Subcutaneous abdominal adipose tissue (tissue), 5 donors: ENCODE measurements around the gene WDFY1.

ENCODE experiments used
- H3K27ac ChIP-seq: one replicate; pipeline ENCODE4 v1.7.0; 2013; ENCODE audit warnings: low read depth, mild to moderate bottlenecking, inconsistent platforms, low read length, moderate library complexity
- H3K27me3 ChIP-seq, 5 donors: one replicate each; pipeline ENCODE4 v1.7.0; 2013; ENCODE audit warnings: low read length in 5 of 5, inconsistent platforms in 1 of 5; ENCODE audit not compliant: control insufficient read depth in 5 of 5, insufficient read depth in 4 of 5
- H3K36me3 ChIP-seq, 5 donors: one replicate each; pipeline ENCODE4 v1.7.0; 2013; ENCODE audit warnings: low read length in 5 of 5; ENCODE audit not compliant: control insufficient read depth in 5 of 5, insufficient read depth in 5 of 5
- H3K4me1 ChIP-seq, 5 donors: one replicate each; pipeline ENCODE4 v1.7.0; 2013; ENCODE audit warnings: low read length in 5 of 5, mild to moderate bottlenecking in 3 of 5, moderate library complexity in 1 of 5; ENCODE audit not compliant: control insufficient read depth in 5 of 5, insufficient read depth in 5 of 5
- H3K4me3 ChIP-seq, 5 donors: one replicate each; pipeline ENCODE4 v1.7.0; 2013; ENCODE audit warnings: low read length in 5 of 5, low read depth in 1 of 5
- H3K9ac ChIP-seq, 5 donors: one replicate each; pipeline ENCODE4 v1.7.0; 2013; ENCODE audit warnings: low read length in 5 of 5, mild to moderate bottlenecking in 4 of 5, moderate library complexity in 3 of 5
- H3K9me3 ChIP-seq, 5 donors: one replicate each; pipeline ENCODE4 v1.7.0; 2013; ENCODE audit warnings: low read length in 5 of 5; ENCODE audit not compliant: control insufficient read depth in 5 of 5
- donor health status: healthy.
- donor health status: healthy.
- donor health status: healthy.
- donor health status: healthy.
- donor health status: healthy.

Gene WDFY1

GRCh38 chr2:223918671-223919134 lies 26.4 kb downstream of the WDFY1 start:
- Histone ChIP-seq H3K9ac (peak overlapping the region in 1 of 5 donors; percentile 8), H3K36me3 (peaks cover 2 to 21% (median 10%) of the 10 kb centered on the region in 5 donors), H3K4me1 (peaks cover 9 to 25% (median 15%) of the 10 kb centered on the region in 5 donors), H3K9me3 (no peaks in the 10 kb centered on the region), H3K27ac (peak overlapping the region; percentile 60), H3K4me3 (peak overlapping the region in 4 of 5 donors; percentile 1 to 40 (median 12)), H3K27me3 (no peaks in the 10 kb centered on the region)

DNA sequence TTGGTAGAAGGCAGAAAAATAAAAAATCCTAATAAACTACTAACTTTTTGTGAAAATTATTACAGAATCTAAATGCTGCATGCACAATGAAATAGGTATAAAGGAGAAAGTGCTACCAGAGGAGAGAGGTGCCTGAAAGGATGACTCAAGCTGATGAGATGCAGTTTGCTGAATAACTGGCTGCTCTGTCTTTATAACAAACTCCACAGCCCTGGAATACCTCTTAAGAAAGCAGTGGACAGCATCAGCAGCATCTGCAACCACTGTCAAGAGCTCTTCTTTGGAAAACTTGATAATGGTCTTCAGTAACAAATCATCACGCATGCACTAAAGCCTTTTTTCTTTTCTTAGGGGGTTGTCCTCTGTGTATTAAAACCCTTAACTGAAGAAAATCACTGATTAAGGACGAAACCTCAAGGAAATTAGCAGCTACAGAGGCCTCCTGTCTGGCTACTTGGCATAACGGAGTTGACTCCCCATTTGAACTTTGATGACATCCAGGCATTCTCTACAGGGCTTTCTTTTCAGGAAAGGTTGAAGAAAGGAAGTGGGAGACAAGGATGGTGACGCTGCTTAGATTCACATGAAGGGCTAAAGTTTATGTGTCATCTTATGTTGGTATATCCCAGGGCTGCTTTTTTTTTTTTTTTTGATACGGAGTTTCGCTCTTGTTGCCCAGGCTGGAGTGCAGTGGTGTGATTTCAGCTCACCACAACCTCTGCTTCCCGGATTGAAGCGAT lies 28.8 kb downstream of the WDFY1 start:
- no peak overlapping the region for H3K9ac ChIP-seq
- no peak overlapping the region for H3K27ac ChIP-seq
- peaks cover 7 to 18% (median 15%) of the 10 kb centered on the region in 5 donors for H3K4me1 ChIP-seq
- H3K27me3 ChIP-seq: no peaks in the 10 kb centered on the region
- no peaks in the 10 kb centered on the region for H3K9me3 ChIP-seq
- peaks cover 2 to 21% (median 13%) of the 10 kb centered on the region in 5 donors for H3K36me3 ChIP-seq
- H3K4me3 ChIP-seq: no peak overlapping the region

GRCh38 chr2:223915071-223915470 lies 30.1 kb downstream of the WDFY1 start:
- no peaks in the 10 kb centered on the region for H3K9me3 ChIP-seq
- peaks cover 2 to 21% (median 13%) of the 10 kb centered on the region in 5 donors for H3K36me3 ChIP-seq
- peaks cover 4 to 18% (median 15%) of the 10 kb centered on the region in 5 donors for H3K4me1 ChIP-seq
- H3K27ac ChIP-seq: no peak overlapping the region
- no peak overlapping the region for H3K9ac ChIP-seq
- no peaks in the 10 kb centered on the region for H3K27me3 ChIP-seq
- H3K4me3 ChIP-seq: no peak overlapping the region

GRCh38 chr2:223914324-223914723 lies 30.8 kb downstream of the WDFY1 start:
- Histone ChIP-seq H3K27me3 (no peaks in the 10 kb centered on the region), H3K36me3 (peaks cover 2 to 21% (median 13%) of the 10 kb centered on the region in 5 donors), H3K4me1 (peaks cover 4 to 22% (median 17%) of the 10 kb centered on the region in 5 donors), H3K9me3 (no peaks in the 10 kb centered on the region), H3K9ac (no peak overlapping the region), H3K27ac (no peak overlapping the region), H3K4me3 (no peak overlapping the region)

DNA sequence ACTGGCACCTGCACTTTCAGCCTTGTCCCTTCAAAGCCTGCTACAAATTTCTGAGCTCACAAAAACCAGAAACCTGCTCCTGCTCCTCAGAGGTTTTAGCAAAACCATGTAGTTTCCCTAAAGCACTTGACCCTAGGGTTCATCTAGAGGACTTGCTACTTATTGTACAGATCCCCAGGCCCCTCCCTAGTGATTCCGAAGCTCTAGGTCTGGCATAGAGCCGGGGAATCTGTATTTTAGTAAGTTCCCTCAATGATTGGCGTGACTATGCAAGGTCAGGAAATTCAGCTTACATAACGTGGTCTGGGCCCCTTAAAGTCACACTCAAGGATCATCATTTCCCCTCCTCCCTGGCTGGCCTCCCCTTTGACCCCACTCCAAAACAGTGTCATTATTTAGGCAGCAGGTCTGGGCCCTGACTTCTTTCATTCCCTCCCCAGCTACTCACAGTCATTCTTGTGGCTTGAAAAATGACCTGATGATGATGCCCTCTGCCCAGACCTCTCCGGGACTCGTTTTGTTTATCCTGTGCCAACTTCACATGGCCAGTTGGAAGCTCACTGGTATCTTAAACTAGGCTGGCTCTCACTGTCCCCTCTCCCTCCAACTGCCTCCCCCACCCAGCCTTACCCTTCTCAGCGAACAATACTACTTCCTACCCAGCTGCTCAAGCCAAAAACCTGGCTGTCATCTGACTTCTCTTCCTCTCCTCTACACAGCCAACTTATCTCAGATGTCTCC lies 36.0 kb downstream of the WDFY1 start:
- Histone ChIP-seq H3K9ac (no peak overlapping the region), H3K4me3 (no peak overlapping the region), H3K27me3 (no peaks in the 10 kb centered on the region), H3K36me3 (peaks cover 5 to 19% (median 8%) of the 10 kb centered on the region in 5 donors), H3K27ac (no peak overlapping the region), H3K9me3 (no peaks in the 10 kb centered on the region), H3K4me1 (peaks cover 0 to 15% (median 11%) of the 10 kb centered on the region in 5 donors)

DNA sequence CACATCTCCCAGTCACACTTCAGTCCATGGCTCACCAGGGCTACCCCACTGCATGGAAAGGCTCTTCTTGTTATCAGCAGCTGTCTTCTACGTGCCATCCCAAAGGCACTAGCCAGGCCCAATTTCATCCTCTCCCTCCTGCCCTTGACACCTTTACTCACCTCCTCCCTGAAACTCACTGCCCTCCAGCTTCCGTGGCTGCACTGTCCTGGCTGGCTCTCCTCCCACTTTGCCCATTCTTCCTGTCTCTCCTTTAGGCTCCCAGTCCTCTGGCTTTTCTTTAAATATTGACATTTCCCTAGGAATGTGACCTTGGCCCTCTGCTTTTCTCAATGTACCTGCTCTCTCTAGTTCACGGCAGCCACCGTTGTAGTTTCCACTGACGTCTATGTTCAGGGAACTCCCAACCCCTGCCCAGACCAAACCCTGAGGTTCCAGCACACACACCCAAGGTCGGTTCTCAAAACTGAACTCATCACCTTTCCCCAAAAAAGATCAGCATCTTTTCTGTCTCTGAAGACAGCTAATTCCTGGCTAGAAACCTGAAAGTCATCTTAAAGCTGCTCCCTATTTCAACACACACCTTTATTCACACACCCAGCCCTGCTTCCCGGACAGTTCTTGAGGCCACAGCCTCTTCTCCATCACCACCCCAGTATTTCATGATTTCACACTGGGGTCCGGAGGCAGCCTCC lies 36.7 kb downstream of the WDFY1 start:
- Histone ChIP-seq H3K27me3 (no peaks in the 10 kb centered on the region), H3K27ac (no peak overlapping the region), H3K4me3 (no peak overlapping the region), H3K9ac (no peak overlapping the region), H3K4me1 (peaks cover 0 to 15% (median 11%) of the 10 kb centered on the region in 5 donors), H3K9me3 (no peaks in the 10 kb centered on the region), H3K36me3 (peaks cover 6 to 25% (median 10%) of the 10 kb centered on the region in 5 donors)

DNA sequence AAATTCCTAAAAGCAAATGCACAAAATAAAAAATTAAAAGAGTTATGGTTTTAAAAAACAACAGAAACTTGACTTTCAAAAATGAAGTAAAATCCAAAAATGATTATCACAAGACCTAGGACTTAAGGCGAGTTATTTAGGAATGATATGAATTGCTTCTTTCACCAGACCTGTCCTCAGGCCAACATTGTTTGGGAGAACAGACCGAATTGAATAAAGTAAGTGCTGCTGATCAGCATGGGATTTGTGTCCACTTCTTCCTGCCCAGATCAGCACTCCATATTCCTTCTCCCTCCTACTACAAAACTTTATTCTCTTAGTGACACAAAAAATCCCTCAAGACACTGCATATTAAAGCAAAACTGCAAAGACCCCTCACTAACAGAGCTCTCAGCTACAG lies 39.1 kb downstream of the WDFY1 start:
- Histone ChIP-seq H3K9ac (no peak overlapping the region), H3K4me1 (peaks cover 0 to 15% (median 11%) of the 10 kb centered on the region in 5 donors), H3K27ac (no peak overlapping the region), H3K27me3 (no peaks in the 10 kb centered on the region), H3K36me3 (peaks cover 6 to 31% (median 18%) of the 10 kb centered on the region in 5 donors), H3K9me3 (no peaks in the 10 kb centered on the region), H3K4me3 (no peak overlapping the region)

DNA sequence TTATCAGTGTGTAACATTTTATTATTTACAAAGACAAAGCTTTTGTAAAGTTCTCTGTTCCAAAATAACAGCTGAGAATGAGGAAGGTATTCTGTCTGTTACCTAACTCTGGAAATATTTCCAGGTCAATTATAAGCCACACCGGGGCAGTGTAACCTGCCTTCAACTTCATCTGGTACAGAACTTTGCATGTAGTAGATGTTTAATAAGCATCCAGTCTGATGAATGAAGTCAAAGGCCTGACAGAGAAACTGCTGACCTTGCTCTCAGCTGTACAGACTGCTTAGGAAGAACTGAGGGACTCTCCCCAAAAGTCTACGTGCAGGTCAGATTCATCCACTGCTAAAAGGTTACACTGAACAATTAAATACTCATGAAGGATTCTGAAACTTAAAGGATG lies 43.3 kb downstream of the WDFY1 start:
- Histone ChIP-seq H3K4me1 (no peaks in the 10 kb centered on the region), H3K27ac (no peak overlapping the region), H3K36me3 (peaks cover 20 to 48% (median 35%) of the 10 kb centered on the region in 5 donors), H3K27me3 (no peaks in the 10 kb centered on the region), H3K9me3 (no peaks in the 10 kb centered on the region), H3K4me3 (no peak overlapping the region), H3K9ac (no peak overlapping the region)

DNA sequence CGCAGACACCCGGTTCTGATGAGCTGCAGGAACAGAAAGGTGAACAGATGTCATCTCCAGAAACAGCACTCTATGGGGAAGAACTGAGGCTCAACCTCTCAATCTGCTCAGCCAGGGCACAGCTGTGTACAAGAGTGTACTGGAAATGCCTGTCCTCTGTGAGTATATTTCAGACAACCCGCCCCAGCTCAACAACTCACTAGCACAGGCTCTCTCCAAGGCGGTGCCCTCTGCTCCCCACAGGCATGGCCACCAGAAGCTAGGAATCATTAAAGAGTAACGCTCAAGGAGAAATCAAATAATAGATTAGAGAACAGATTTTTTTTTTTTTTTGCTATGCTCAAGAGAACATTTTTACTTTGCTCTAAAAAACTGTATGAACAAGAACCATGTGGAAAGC lies 43.8 kb downstream of the WDFY1 start:
- Histone ChIP-seq H3K36me3 (peaks cover 20 to 48% (median 35%) of the 10 kb centered on the region in 5 donors), H3K9me3 (no peaks in the 10 kb centered on the region), H3K4me3 (no peak overlapping the region), H3K27ac (no peak overlapping the region), H3K9ac (no peak overlapping the region), H3K4me1 (no peaks in the 10 kb centered on the region), H3K27me3 (no peaks in the 10 kb centered on the region)
